Measurements from ENCODE around the gene KPTN.

Gene KPTN

GRCh38 chr19:47483200-47483599, 819 bp downstream of the KPTN start:
- no peak for DNase-seq (ENCODE audit: extremely low read depth, low read depth)
- no peak for TF ChIP-seq CTCF (IDR thresholded peaks at IDR 0.05; ENCODE audit: low read depth, low read length)

DNA sequence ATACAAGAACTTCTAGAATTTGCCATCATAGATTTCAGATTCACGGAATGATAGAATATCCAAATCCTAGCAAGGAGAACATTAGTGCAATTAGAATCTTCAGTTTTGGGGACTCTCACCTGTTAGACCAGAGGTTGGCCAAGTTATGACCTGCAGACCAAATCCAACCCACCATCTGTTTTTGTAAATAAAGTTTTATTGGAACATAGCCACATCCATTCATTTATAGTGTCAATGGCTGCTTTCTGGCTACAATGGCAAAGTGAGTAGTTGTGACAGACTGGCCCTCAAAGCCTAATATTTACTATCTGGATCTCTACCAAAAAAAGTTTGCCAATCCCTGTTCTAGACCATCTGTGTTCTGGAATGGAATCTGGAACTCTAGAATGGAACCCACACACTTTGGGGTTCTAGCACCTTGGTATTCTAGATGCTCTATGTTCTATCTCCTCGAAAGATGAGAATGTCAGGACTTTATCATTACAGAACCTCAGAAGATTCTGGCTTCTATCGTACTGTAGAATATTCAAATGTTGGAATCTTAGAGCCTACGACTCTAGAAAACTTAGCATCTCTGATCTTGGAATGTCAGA, 2.5 kb downstream of the KPTN start:
- DNase-seq (ENCODE audit: extremely low read depth, low read depth) = no peak

GRCh38 chr19:47480658-47481057, 3.4 kb downstream of the KPTN start:
- TF ChIP-seq CTCF (IDR thresholded peaks at IDR 0.05; ENCODE audit: low read depth, low read length) = no peak
- no peak for DNase-seq (ENCODE audit: extremely low read depth, low read depth)

More for the DNA sequence above, 2.5 kb downstream of the KPTN start:
- no peak for TF ChIP-seq CTCF (IDR thresholded peaks at IDR 0.05; ENCODE audit: low read depth, low read length)

DNA sequence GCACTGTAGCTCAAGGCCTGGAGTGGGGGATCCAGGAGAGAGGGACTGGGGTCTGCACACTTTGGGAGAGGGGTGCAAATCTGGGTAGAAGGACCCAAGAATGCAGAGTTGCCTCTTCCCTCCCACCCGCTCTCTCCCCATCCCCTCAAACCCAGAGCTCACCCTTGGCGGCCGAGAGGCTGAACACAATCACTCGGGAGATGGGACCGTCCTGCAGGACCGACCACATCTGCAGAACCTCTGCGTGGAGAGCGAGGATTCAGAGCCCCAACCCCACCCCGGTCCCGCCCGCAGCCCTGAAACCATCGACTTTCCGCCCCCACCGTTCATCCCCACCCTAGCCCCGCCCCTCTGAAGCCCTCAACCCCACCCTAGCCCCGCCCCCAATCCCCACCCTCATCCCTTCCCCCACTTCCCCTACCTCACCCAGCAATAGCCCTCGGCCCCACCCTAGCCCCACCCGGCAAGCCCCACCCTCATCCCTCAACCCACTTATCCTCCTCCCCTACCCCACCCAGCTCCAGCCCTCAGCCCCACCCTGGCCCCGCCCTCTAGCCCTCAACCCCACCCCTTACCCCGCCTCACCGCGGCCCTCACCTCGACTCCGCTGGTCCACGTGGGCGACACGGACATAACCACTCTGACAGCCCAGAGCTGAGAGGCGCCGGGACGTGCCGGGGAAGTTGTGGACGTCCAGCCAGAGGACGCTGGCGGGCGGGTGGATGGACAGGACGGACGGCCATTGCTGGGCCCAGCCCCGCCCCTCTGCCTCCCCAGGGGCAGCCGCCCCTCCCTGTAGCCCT, 4.1 kb downstream of the KPTN start:
- DNase-seq (ENCODE audit: extremely low read depth, low read depth) = no peak
- TF ChIP-seq CTCF (IDR thresholded peaks at IDR 0.05; ENCODE audit: low read depth, low read length) = no peak

DNA sequence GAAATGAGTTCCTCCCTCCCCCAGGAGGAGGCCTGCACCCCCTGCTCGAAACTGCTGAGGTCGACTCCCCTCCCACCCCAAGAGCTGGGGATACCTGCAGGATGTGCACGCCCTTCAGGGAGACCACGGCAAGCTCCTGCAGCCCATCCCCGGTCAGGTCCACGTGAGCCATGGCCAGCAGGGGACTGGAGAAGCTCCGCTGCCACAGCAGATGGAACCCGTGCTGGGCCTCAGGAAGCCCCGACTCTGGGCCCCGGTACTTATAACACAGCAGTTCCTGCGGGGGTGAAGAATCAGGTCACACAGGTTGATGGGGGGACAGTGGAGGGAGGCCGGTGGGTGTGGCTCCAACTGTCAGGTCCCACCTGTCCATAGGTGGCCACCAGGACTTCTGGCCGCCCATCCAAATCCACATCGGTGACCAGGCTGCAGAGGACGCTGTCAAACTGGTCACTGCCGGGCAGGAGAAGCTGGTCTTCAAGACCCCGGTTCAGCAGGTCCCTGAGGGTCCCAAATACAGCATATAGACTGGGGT, 7.5 kb downstream of the KPTN start:
- DNase-seq (ENCODE audit: extremely low read depth, low read depth) = no peak
- TF ChIP-seq CTCF (IDR thresholded peaks at IDR 0.05; ENCODE audit: low read depth, low read length) = no peak

GRCh38 chr19:47475465-47475864, 8.6 kb downstream of the KPTN start:
- no peak for TF ChIP-seq CTCF (IDR thresholded peaks at IDR 0.05; ENCODE audit: low read depth, low read length)
- no peak for DNase-seq (ENCODE audit: extremely low read depth, low read depth)

DNA sequence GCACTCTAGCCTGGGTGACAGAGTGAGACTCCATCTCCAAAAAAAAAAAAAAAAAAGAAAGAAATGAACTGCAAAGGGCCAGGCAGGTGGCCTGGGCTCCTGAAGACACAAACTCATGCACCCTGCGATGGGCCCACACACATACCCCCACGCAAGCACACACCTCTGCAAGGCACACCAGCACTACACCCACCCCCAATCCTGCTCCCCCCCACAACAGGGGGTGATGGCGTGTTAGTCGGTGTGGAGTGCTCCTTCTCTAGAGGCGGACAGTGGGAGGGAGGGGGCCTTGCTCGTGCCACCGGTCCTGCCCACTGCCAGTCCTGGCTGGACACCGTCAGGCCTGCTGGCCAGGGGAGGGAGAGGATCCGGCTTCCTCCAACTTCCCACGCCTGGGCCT, 10.7 kb downstream of the KPTN start:
- DNase-seq (ENCODE audit: extremely low read depth, low read depth) = no peak
- no peak for TF ChIP-seq CTCF (IDR thresholded peaks at IDR 0.05; ENCODE audit: low read depth, low read length)

Measured in AG09319 (cell line).